22Rv1 (cell line): Measurements from ENCODE around the gene SRRM3.
"Not testable (repeated sequence)": the region's sequence is repeated elsewhere in the genome, so short reads cannot be mapped to it uniquely, and the experiment has no call there.

Experiments
- H3K27ac ChIP-seq: fragments of 450-650 bp; 2 replicates; pipeline ENCODE4 v1.5.1; 2017
- CTCF ChIP-seq: fragments of 450-650 bp; IDR thresholded peaks from 2 replicates; pipeline ENCODE4 v1.5.1; 2017; ENCODE audit warnings: mild to moderate bottlenecking
- ZFX ChIP-seq: fragments of 450-650 bp; IDR thresholded peaks from 2 replicates; pipeline ENCODE4 v1.6.1; 2017; ENCODE audit warnings: antibody characterized with exemption, borderline replicate concordance

Gene SRRM3

GRCh38 chr7:76333511-76334101 is 131.9 kb downstream of the SRRM3 start:
- H3K27ac ChIP-seq, result peak overlapping the region; percentile 6; the same call in 1 of the 2 replicates
- TF ChIP-seq ZFX (no peak), CTCF (no peak)

GRCh38 chr7:76334320-76334967 is 132.7 kb downstream of the SRRM3 start:
- peak overlapping the region; percentile 6; the same call in 1 of the 2 replicates for H3K27ac ChIP-seq
- no peak for TF ChIP-seq CTCF
- no peak for TF ChIP-seq ZFX

GRCh38 chr7:76335417-76335816 is 133.7 kb downstream of the SRRM3 start:
- not testable (repeated sequence) for H3K27ac ChIP-seq

- TF ChIP-seq ZFX (no peak), CTCF (no peak)
- H3K27ac ChIP-seq, result peak overlapping the region; percentile 14; the same call in 1 of the 2 replicates
Measured at GRCh38 chr7:76336094-76336493, 134.4 kb downstream of the SRRM3 start.
